Right hindlimb (tissue), 1 donor: ENCODE results near the gene ZNF888.
A peak's percentile ranks its signal among the peaks of the same experiment; 100 is the strongest.
"Not testable (repeated sequence)": the region's sequence is repeated elsewhere in the genome, so short reads cannot be mapped to it uniquely, and the experiment has no call there.

ENCODE experiments used
- DNase-seq: peaks from one replicate; pipeline ENCODE4 v3.0.0-alpha.2; 2018

The ZNF888 gene

GRCh38 chr19:52941523-52941922 lies 18.3 kb upstream of the ZNF888 start:
- not testable (repeated sequence) for DNase-seq

- DNase-seq: not testable (repeated sequence)
These were observed 17.7 kb upstream of the ZNF888 start for GRCh38 chr19:52940905-52941304.

GRCh38 chr19:52938761-52939160 lies 15.5 kb upstream of the ZNF888 start:
- no peak for DNase-seq

GRCh38 chr19:52936954-52937325 lies 13.7 kb upstream of the ZNF888 start:
- no peak for DNase-seq

- no peak for DNase-seq
These were observed 13.1 kb upstream of the ZNF888 start for GRCh38 chr19:52936151-52936953.

GRCh38 chr19:52935434-52935833 lies 12.2 kb upstream of the ZNF888 start:
- DNase-seq: no peak

GRCh38 chr19:52924641-52925040 lies 1.4 kb upstream of the ZNF888 start:
- DNase-seq: not testable (repeated sequence)

GRCh38 chr19:52923778-52924593 lies 758 bp upstream of the ZNF888 start:
- no peak for DNase-seq

- no peak for DNase-seq
These were observed 5.7 kb downstream of the ZNF888 start for GRCh38 chr19:52917531-52917930.

GRCh38 chr19:52910648-52911047 lies 12.6 kb downstream of the ZNF888 start:
- DNase-seq: no peak

GRCh38 chr19:52904052-52904780 lies 19.0 kb downstream of the ZNF888 start:
- not testable (repeated sequence) for DNase-seq

- DNase-seq: no peak
These were observed 21.4 kb downstream of the ZNF888 start for GRCh38 chr19:52901842-52902241.

GRCh38 chr19:52898596-52898995 lies 24.6 kb downstream of the ZNF888 start:
- DNase-seq: not testable (repeated sequence)

- no peak for DNase-seq
These were observed 25.1 kb downstream of the ZNF888 start for GRCh38 chr19:52898101-52898500.

- peak; percentile 98 for DNase-seq
These were observed 25.9 kb downstream of the ZNF888 start, which contains the start of gene ZNF320 for GRCh38 chr19:52897138-52897935. TSS of gene ZNF320 (minus strand) at chr19:52897635. CDS start at chr19:52890255, 7,380 bp downstream.

GRCh38 chr19:52896431-52897137 lies 26.6 kb downstream of the ZNF888 start:
- peak; percentile 37 for DNase-seq

GRCh38 chr19:52891336-52891735 lies 31.9 kb downstream of the ZNF888 start:
- DNase-seq: no peak

- no peak for DNase-seq
These were observed 33.3 kb downstream of the ZNF888 start for GRCh38 chr19:52889931-52890330.

- DNase-seq: no peak
These were observed 34.2 kb downstream of the ZNF888 start for GRCh38 chr19:52889076-52889475.

- DNase-seq: no peak
These were observed 42.3 kb downstream of the ZNF888 start for GRCh38 chr19:52880895-52881389.

GRCh38 chr19:52872996-52873395 lies 50.2 kb downstream of the ZNF888 start:
- not testable (repeated sequence) for DNase-seq
